GM18520 (cell line): ENCODE results near the gene SLC39A5.
"Not testable (repeated sequence)": the region's sequence is repeated elsewhere in the genome, so short reads cannot be mapped to it uniquely, and the experiment has no call there.

Source experiments
- ATAC-seq: cut with Tn5 transposase; IDR thresholded peaks from one replicate; pipeline ENCODE4 v1.9.1; 2021; ENCODE audit not compliant: unreplicated experiment

SLC39A5 gene

DNA sequence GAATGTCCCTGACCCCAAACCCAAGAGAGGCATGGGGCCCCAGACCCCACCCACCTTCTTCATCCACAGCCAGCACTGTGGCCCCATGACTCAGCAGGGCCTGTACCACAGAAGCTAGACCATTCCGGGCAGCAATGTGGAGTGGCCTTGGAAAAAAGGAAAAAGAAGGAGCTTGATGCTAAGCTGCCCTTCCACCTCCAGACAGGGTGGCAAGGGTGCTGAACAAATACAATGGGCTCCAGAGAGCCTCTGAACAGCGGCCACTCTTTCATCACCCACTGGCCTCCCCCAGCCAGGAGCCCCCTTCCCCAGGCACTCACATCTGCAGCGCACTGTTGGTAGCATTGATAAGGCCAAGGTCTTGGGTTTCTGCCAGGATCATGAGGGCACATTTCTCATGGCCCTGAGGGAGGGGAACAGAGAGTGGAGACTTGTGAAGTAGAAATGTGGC lies 13.9 kb downstream of the SLC39A5 start:
- ATAC-seq = no peak

DNA sequence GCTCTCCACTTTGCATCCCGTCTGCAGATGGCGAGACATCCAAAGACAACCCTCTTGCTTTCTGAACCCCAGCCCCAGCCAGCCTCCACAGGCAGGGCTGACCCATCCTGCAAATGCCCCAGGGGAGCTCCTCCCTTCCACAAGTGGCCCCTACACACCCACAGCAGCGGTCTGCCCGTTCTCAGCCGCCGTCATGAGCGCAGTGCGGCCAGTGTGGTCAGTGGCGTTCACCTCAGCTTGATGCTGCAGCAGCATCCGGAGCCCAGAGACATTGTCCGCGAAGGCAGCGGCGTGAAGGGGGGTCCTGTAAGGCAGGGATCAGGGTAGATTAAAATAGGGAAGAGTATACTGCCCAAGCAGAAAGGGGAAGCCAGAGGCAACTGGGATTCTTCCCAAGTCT lies 14.6 kb downstream of the SLC39A5 start:
- no peak for ATAC-seq

DNA sequence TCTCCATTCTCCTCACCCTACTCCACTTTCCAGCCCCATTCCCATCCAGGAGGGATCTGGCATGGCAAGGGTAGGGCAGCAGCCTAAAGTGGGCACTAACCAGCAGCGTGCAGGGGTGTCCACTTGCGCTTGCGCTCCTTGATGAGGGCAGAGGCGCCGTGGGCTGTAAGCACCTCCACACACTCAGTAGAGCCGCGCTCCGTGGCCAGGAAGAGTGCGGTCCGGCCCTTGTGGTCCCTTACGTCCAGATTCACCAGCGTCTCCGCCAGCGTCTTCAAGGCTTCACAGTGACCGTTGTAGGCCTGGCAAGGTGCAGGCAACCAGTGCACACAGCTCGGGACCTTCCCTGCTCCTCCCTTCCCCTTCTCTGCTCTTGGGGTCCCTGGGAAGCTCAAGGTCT lies 18.1 kb downstream of the SLC39A5 start:
- ATAC-seq = no peak

DNA sequence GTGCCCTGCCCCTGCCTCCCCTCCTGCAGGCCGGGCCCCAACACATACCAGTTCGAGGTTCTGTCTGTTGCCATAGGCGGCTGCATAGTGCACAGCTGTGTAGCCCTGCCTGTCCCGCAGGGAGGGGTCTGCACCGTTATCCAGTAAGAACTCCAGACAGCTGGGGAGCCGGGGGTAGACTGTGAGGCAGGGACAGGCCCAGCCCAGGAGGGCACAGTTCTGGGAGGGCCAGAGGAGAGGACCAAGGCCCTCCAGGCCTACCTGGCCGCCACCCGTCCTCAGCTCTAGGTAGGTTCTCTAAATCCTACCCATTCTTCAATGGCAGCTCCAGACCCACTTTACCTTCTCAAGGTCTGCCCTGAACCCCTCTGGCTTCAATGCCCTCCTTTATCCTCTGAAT lies 18.9 kb downstream of the SLC39A5 start:
- no peak for ATAC-seq

DNA sequence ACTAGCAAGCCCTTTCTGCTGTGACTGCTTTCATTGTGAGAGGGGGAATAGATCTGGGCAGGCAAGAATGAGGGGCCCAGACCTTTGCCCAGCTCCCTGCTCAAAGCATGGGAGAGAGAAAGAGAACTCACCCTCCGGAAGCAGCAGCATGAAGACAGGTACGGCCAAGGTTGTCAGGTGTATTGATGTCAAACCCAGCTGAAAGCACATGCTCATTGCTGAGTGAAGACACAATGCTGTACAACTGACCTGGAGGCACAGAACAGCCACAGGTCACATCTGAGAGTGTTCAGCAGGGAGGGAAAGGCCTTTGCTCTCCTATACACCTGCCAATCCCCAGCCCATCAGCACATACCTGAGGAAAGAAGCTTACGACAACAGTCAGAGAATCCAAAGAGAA lies 22.8 kb downstream of the SLC39A5 start:
- ATAC-seq = no peak

DNA sequence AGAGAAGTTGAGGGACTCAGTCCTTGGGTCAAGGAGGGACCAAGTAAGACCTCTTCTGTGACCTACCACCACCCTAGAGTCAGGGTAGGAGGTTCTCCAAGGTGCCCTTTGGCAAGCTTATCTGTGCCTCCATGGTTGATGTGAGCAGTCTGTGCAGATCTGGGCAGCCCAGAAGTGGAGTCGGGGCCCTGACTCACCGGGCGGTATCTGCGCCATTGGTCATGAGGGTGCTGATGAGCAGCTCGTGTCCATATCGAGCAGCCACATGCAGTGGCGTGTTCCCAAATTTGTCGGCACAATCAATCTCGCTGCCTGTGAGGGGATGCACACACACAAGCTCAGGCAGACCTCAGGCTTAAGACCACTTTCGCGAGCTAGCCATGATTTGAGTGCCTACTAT lies 23.2 kb downstream of the SLC39A5 start:
- no peak for ATAC-seq

DNA sequence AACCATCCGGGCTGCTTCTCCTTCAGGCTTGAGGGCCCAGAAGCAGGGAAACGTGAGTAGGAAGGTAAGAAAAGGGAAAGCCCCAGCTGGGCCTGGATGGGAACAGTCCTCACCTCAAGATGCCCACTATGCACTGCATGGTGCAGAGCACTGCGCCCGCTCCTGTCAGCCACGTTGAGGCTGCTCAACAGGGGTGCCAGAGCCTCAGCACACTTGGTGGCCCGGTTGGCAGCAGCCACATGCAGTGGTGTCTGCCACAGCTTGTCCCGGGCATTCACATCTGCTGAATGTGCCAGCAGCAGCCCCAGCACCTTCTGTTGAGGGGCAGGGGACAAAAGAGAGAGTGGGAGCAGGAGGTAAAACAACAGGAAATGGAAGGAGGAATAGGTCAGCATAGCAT lies 25.8 kb downstream of the SLC39A5 start:
- ATAC-seq = no peak

DNA sequence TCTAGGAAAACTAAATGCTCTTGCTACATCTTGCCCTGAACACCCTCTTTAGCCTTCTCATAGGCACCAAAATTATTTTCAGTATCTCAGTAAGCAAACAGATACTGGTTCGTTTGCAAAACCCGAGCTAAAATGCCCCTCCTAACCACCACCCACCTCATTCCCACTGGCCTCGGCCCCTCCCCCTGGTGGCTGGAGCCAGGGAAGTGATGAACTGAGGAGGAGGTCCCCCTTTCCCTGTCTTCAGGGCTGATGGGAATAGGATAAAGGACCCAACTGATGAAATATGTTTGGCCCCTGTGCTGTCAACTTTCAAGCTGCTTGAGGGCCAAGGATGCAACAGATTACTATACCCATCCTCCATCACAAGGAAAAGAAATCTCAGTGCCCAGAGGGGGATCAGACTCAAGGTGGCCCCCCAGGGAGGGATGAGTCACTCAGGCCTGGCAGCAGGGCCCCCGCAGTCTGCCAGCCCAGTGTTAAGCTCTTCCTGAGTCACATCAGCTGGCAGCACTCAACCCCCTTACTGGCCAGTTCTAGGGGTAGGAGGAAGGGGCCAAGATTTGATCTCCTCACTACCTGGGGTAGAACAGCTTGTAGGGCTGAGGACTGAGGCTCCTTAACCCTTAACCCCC lies 26.6 kb downstream of the SLC39A5 start:
- no peak for ATAC-seq

DNA sequence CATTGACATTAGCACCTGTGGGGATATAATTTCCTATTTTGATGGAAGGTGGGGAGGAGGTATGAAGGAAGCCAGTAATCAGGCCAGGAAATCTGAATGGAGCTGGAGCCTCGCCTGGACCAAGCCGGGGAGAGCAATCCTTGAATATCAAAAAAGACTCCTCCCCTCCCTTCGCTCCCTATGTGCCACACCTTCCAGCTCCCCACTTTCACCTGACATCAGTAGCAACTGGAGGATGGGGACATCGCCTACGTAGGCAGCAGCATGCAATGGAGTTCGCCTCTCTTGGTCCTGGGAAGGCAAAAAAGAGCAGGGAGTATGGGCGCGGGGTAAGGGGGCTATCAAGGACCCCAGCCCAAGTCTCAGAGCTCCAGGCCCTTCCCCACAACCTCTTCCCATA lies 27.2 kb downstream of the SLC39A5 start:
- no peak for ATAC-seq

DNA sequence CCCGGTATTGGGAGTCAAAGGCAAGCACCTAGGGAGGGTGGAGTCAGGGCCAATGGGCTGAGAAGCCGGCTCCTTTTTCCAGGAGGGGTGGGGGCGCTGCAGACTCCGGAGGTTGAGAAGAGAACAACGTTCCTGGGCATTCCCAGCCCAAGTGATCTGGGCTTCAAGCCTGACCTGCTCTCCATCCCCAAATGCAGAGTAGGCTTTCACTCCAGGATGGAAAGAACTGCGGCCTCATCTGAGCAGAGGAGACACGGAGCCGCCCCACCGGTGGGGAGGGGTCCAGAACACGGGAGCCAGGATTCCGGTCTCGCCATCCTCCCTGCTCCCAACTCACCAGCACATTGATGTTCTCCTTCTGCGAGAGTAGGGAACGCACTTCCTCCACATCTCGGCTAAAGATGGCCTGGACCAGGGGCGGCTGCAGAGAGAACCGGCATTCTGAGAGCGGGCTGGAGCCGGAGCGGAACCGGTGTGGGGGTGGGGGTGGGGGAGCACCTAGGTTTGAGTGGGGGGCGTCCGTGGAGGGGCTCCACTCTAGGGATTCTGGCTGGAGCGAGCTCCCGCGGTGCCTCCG lies 27.7 kb downstream of the SLC39A5 start:
- ATAC-seq = no peak

DNA sequence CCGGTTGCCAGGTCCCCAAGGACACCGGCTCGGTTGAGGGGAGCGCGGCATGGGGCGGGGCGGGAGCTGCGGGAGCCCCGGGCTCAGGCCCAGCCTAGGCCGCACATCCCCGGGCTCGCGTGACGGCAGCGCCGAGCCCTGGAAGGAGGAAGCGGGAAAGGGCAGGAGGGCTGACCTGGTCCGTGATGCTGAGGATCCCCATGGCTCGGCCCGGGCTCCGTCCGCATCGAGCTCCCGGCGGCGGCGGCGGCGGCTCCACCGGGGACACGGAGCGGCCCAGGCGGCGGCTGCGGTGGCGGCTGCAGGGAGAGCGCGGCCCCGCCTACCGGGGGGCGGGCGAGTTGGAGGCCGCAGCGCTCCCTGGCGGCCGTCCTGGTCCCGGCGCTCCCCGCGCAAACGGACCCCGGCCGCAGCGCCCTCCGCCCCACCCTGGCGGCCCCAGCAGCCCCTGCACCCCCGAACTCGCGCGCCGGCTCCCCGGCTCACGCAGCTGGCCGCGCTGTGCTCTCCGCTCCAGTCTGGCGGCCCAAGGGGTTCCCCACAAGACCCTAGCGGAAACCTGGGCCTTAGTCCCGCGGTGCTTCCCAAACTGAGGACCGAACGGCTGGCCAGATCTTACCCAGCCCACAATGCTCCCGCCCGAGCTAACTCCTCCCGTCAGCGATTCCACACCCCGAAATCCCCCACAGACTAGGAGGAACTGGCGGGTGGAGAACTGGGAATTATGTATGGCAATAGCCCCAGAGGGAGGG lies 28.4 kb downstream of the SLC39A5 start, which contains the start of gene ANKRD52:
ANKRD52 (minus strand) TSS at position 317 of the 752 bp plus-strand sequence; CDS start at position 202, 115 bp downstream.
- peak; percentile 67 for ATAC-seq

DNA sequence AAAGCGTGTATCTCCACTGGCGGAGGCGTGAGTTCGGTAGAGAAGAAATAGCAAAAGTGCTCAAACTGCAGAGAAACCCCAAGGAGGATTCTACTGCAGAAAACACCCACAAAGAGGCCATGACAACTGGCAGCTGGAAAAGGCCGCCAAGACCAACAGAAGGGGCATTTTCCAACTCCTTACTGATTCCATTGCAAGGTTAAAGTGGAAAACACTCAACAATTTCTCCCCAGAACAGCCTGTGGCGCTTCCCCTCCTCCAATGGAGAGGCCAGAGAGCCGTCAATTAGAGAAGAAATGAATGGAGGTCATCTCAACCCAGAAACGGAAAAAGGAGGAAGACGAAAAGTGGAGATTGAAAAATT lies 29.0 kb downstream of the SLC39A5 start:
- no peak for ATAC-seq

DNA sequence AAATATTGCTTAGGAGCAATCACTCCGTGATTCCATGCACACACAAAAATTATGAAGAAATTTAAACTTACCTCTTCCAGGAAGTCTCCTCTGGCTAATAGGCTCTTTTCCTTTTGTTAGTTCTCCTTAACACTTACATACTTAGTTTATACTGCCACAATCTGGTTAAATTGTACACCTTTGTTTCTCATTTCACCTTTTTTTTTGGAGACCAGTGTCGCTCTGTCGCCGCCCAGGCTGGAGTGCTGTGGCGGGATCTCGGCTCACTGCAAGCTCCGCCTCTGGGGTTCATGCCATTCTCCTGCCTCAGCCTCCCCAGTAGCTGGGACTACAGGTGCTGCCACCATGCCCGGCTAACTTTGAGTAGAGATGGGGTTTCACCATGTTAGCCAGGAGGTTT lies 30.5 kb downstream of the SLC39A5 start:
- ATAC-seq = no peak

DNA sequence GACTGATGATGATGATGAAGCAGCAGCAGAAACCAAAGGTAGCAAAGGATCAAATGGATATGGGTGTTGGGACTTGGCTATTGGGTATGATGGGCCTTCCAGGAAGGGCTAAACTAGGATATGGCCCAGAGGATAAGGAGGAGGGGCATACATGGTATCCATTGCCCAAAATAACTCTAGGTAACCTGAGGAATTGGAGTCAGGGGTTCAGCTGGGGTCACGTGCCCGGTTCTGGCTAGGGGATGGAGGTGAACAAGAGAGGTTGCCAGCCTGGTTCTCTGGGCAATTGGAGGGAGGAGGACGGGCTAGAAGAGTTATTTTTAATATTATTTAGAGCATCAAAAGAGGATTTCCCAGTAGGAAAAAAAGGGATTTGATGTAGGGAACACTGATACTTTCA lies 31.1 kb downstream of the SLC39A5 start:
- no peak for ATAC-seq

DNA sequence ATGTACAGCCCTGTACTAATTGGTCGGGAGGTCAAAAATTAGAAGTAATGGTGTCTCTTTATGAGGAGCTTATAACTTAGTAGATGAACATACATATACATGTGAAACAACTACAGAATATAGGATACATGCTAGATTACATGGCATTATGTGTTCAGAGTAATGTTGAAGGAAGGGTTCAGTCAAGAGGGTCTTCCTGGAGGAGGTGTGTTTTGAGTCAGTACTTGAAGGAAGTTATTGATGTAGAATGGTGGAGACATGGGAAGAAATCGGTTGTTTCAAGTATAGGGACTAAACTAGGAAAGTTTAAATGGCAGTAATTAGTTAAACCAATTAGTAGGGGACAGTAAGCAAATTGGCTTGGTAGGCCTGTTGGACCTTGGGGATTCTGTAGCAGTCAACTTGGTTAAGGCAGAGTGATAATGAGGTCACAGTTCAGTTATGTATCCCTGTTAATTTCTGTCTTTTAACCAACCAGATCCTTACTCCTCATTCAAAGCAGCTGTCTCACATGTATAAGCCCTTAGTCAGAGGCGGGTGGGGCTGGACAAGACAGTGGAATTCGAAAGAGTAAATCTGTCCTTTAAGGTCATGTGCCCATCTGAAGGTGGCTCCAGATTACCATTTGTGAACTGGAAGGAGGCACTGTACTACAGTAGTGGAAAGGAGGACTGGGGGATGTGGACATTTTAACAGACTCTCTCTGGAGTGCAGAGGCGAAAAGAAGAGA lies 31.8 kb downstream of the SLC39A5 start:
- no peak for ATAC-seq

DNA sequence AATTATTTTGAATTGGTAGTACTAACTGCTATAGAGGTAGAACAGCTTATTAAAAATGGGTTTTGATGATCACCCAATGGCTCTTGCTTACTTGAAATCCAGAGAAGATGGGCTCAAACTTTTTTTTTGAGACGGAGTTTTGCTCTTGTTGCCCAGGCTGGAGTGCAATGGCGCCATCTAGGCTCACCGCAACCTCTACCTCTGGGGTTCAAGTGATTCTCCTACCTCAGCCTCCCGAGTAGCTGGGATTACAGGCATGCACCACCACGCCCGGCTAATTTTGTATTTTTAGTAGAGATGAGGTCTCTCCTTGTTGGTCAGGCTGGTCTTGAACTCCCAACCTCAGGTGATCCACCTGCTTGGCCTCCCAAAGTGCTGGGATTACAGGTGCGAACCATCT lies 33.1 kb downstream of the SLC39A5 start:
- ATAC-seq = not testable (repeated sequence)

DNA sequence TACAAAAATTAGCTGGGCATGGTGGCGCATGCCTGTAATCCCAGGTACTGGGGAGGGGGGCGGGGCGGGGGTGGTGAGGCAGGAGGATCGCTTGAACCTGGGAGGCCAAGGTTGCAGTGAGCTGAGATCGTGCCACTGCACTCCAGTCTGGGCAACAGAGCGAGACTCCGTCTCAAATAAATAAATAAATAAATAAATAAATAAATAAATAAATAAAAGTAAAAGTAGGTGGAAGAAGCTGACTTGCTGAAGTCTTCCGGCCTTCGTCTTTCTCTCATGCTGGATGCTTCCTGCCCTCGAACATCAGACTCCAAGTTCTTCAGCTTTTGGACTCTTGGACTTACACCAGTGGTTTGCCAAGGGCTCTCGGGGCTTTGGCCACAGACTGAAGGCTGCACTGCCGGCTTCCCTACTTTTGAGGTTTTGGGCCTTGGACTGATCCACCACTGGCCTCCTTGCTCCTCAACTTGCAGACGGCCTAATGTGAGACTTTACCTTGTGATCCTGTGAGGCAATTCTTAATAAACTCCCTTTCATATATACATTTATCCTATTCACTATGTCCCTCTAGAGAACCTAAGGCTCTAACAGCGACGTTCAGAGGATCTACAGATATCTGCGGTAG lies 36.3 kb downstream of the SLC39A5 start:
- ATAC-seq = not testable (repeated sequence)

DNA sequence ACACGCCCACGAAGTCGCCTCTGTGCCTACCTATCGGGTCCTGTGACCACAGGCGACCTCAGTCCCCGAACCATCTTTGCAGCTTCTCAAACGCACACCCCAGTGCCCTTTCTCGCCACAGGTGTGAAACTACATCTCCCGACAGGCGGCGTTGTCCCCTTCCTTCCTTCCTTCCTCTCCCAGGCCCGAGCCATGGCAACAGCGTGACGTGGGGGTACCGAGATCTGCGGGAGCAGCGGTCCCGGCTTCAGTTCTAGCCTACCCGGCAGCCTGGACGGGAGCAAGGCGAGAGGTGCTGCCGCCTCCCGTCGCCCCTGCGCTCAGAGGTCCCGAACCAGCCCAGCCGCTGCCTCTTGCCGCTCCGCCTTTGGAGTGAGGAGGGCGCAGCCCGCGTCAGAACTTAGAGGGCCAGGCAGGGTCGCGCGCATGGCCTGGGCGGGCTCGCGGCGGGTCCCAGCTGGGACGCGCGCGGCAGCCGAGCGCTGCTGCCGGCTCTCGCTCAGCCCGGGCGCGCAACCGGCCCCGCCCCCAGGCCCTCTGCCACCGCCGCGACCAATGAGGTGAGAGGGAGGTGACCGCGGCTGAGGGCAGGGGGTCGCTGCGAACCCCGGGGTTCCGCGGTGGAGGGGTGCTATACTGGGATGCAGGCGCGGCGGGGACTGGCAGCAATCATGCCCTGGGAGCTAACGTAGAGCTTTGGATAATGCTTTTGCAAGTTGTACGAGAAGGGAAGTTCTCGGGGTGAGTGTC lies 37.0 kb downstream of the SLC39A5 start, which contains the start of gene COQ10A:
COQ10A (plus strand) TSS at position 250 of the 750 bp plus-strand sequence; CDS start at position 427, 177 bp downstream.
- ATAC-seq = peak; percentile 74

DNA sequence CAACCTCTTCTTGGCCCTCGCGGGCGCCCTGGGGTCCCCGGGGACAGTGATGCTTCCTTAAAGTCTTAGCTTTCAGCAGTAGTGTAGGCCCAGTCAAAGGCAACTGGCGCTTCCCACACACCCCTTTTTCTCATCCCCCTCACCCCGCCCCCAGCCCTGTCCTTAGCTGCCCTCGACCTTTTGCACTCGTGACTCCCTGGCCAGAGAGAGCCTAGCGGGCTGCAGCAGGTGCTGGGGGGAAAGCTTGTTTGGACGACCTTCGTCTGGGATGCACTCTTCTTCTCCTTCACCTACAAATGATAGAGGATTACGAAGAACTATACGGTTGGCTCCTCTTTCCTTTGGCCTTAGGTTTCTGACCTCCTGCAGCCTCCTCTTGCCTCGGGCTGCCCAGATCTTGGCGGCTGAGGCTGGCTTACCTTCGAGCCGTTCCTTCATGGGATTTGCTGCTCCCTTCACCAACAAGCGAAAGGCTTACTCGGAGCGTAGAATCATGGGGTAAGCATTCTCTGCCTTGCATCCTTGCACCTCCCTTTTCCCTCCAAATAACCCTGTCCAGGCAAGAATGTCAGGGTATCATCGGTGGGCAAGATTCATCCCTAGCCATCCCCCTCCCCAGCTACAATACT lies 37.7 kb downstream of the SLC39A5 start:
- no peak for ATAC-seq

DNA sequence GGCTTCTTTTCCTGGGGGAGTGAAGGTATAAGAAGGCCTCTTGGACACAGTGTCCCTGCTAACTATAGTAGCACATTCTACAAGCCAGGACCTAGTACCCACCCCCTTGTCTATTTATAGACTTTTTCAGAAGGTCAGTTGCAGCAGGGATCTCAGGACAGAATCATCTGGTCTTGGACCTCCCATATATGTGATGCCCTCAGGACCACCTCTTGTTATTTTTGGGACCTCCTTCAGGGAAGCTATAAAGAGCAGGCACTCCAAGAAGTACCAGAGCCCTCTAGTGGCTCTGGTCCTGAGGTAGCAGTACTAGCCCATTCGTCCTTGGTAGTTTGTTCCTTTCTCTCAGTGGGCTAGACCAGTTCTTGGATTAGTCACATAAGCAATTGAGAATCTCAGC lies 41.2 kb downstream of the SLC39A5 start:
- ATAC-seq = no peak
